C4-2B (cell line): Measurements from ENCODE around the gene KCNJ1.

Experiments used
- CTCF ChIP-seq: fragments of 450-650 bp; conservative IDR thresholded peaks from 2 replicates; pipeline ENCODE4 v1.5.1; 2017; ENCODE audit warnings: mild to moderate bottlenecking
- ZFX ChIP-seq: fragments of 450-650 bp; IDR thresholded peaks from 2 replicates; pipeline ENCODE4 v1.6.1; 2017

- no peak for TF ChIP-seq CTCF
- TF ChIP-seq ZFX = no peak
Measured at GRCh38 chr11:128825050-128825784, 41.9 kb downstream of the KCNJ1 start.
